Stimulated activated CD8-positive, alpha-beta memory T cell treated with anti-CD3 and anti-CD28 coated beads, Interleukin-7, amount 100 ng/mL, for 24 hours (primary cell): ENCODE results near the gene ZNF805.
A peak's percentile ranks its signal among the peaks of the same experiment; 100 is the strongest.
"Not testable (repeated sequence)": the region's sequence is repeated elsewhere in the genome, so short reads cannot be mapped to it uniquely, and the experiment has no call there.

Experiments
- DNase-seq: peaks from one replicate; pipeline ENCODE4 v3.0.0-alpha.2; 2020; ENCODE audit warnings: low read depth

The ZNF805 gene

DNA sequence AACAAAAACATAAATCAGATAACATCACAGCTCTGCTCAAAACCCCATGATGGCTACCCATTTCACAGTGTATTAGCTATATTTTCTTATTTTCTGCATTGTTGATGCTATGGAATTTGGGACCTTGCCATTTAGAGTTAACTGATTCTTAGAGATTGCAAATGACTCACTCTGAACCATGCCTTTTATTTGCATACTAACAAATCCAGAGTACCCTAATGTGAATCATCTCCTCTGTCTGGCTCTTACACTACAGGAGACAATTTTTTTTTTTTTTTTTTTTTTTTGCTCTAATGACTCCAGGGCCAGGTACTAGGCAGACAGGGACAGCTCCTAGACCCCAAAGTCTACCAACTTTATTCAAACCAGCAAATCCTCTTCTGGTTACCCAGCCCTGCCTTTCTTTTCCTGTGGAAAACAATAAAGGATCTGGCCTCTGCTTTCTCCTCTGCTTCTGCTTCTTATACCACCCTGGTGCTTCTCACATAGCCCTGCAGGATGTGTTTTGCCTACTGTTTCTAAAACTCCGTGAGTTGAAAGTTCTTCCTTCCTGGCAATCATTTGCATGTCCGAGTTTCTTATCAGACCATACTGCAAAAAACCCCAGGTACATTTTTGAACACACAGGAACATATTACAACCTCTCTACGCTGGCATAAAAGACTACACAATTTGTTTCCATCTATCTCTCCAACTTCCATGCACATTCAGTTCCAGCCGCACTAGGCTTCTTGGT lies 29.3 kb downstream of the ZNF805 start:
- DNase-seq = no peak

DNA sequence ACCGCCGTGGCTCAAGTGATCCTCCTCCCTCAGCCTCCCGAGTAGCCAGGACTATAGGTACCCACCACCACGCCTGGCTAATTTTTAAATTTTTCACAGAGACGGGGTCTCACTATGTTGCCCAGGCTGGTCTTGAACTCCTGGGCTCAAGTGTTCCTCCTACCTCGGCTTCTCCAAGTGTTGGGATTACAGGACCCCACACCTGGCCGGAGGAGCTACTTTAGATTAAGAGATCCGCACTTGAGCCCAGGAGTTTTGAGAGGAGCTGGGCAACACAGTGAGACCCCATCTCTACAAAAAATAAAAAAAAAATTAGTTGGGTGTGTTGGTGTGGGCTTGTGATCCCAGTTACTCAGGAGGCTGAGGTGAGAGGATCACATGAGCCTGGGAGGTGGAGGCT lies 30.8 kb downstream of the ZNF805 start:
- no peak for DNase-seq

DNA sequence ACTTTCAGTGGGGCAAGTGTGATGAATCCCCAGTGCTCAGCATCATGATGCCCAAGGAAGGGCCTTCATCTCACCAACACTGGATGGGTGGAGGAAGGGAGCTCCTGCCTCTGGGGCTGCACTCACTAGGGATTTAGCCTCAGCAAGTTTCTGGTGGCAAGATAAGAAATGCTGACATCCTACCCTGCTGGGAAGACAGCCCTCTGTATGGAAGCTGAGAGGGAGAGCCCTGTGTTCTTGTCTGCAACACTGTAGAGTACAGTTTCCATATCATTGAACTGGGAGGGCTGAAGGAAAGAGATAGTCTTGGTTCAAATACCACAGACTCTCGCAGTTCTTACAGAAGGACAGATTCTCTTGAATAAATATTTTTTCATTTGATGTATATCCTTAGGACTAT lies 32.6 kb downstream of the ZNF805 start:
- no peak for DNase-seq

DNA sequence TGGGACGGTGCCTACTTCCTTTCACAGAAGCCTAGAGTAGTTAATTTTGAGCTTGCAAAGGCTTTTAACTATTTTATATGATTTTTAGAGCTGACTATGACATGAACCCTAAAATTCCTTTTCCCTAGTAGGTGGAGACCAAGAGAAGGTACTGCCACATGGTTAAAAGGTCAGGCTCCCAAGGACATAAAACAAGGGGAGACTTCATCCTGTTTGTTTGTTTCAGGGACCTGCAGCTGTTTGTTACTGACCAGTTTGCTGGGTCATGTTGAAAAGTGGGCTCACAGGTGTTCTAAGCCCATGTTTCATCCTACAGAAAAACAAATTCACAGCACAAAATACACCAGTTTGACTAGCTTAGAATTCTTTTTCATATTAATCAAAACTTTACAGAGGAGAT lies 36.0 kb downstream of the ZNF805 start:
- no peak for DNase-seq

DNA sequence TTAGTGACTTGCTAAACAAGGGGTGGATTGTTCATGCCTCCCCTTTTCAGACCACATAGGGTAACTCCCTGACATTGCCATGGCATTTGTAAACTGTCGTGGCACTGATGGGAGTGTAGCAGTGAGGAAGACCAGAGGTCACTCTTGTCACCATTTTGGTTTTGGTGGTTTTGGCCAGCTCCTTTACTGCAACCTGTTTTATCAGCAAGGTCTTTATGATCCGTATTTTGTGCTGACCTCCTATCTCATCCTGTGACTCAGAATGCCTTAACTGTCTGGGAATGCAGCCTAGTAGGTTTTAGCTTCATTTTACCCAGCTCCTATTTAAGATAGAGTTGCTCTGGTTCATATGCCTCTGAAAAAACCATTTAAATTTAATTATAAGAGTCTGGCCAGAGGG lies 38.0 kb downstream of the ZNF805 start:
- DNase-seq = not testable (repeated sequence)

DNA sequence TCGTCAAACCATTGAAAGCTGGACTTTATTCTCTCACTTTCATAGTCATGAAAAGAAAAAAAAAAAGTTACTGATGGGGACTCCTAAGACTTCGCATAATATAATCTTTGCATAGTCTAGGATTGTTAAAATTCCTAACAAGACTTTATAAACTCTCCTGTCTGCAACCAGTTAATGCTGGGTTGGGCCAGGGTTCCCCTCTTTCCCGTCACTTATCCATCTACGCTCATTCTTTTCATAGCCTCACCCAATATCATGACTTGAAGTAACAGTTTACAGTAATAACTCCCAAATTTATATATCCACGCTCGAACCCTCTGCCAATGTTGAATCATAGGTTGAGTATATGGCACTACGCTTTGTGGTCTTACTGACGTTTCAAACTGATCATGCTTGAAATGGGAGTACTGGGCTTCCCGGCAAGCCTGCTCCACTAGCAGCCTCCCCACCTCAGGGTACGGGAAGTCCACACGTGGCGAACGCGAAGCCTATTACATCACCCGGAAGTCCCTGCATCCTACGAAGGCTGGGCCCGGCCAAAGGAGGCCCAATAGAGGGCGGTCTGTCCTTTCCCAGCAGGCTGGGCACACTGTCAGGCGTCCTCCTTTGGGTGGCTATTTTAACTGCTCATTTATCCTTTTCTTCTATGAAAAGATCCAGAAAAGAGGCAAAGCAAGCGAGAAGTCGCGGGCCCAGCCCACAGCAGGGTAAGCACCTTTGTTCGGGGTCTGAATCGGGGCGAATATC lies 39.2 kb downstream of the ZNF805 start:
- peak; percentile 59 for DNase-seq

DNA sequence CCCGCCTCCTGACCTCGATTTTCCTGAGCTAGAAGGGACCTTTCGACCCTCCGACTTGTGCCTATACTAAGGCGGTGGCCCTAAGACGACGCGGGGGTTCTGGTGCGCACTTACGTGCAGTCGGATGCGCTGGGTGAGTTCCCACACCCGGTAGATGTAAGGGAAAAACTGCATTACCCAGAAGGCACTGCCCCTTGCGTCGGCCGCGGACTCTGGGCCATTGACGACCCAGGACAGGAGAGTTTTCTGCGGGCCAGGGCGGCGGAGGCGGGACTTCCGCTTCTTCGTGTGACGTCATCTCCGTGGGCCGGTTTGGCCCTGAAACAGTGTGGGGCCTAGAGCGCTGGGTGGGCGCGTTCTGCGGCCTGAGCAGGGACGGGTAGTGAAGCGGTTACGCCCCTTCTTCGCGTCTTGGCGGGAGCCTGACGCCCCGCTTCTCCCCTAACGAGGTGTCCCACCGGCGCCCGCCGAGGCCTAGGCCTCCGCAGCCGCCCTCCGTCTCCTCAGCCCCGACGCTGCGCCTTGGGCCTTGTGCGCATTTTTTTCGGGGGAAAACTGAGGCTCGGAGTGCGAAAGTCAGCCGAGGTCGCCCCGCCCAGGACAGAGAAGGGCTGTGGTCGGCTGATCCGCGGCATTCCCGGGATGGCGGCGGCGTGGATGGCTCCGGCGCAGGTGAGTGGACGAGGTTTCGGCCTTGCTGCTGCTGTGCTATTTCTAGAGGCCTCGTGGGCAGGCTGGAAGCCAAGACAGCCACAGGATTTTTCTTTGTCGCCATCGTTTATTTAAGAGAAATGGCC lies 39.9 kb downstream of the ZNF805 start, which contains the start of gene ZNF460:
TSS of gene ZNF460 (plus strand) at position 321 of the 797 bp plus-strand sequence. CDS start at position 643, 322 bp downstream.
- DNase-seq = peak; percentile 96

DNA sequence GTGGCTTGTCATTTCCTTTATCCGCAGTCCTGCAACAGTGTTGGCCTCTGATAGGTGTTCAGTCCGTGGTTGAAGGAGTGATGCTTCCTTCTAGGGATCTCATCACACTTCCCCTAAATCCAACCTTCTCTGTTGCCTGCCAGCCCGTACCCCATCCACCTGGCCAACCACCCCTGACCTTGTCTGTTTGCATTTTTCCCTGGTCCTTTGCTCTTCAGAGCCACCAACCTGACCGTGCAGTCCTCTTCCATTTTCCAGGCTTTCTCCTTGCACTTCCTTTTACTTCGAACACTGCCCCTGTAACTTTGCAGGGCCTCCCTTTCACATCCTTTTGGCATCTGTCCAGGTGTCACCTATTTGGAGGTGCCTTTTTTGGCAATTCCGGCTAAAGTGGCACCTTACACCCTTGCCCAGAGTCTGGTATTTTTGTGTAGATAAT lies 40.5 kb downstream of the ZNF805 start:
- DNase-seq = no peak

DNA sequence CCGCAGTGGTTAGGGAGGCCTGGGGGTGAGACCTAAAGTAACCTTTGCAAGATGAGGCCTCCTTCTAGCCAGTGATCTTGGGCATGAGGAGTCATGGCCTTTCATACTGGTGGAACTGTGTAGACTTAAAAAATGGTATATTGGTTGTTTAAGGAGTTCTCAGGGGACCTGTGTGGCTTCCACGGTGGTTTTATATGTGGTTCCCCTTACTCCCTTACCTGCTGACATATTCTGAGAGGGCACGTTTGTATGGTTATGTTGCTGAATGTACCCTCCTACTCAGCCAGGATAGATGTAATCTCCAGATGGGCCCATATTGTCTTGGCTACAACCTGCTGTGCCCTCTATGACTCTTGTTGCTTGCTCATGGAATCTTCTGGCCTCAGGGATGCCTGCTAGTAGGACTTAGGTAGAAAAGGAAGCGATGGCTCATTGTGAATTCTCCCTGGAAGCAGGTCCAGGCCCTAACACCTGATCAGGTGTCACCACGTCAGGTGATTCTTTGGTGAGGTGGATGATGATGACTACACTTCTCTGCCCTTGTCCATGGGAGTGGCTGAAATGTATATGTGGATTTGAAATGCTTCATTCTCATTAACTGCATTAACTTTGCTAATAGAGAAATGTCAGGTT lies 41.7 kb downstream of the ZNF805 start:
- DNase-seq = no peak

DNA sequence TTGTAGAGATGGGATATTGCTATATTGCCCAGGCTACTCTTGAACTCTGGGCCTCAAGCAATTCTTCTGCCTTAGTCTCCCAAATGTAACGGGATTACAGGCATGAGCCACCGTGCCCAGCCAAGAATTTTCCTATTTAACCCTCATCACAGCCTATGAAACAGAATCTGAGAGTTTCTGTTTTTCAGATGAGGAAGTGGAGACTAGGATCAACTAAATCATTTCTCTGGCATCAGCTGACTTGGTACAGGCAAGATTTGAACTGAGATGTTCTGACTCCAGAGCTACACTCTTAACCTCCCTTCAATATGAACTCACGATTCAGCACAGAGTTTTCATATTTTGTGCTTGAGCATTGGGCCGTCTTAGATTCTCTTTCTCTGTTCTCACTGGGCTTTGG lies 47.9 kb downstream of the ZNF805 start:
- no peak for DNase-seq

DNA sequence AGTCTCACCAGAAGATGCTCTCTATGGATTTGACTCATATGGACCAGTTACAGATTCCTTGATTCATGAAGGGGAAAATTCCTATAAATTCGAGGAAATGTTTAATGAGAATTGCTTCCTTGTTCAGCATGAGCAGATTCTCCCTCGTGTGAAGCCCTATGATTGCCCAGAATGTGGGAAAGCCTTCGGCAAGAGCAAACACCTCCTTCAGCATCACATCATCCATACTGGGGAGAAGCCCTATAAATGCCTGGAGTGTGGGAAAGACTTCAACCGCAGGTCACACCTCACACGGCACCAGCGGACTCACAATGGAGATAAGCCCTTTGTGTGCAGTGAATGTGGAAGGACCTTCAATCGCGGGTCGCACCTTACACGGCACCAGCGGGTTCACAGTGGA lies 50.5 kb downstream of the ZNF805 start:
- no peak for DNase-seq

DNA sequence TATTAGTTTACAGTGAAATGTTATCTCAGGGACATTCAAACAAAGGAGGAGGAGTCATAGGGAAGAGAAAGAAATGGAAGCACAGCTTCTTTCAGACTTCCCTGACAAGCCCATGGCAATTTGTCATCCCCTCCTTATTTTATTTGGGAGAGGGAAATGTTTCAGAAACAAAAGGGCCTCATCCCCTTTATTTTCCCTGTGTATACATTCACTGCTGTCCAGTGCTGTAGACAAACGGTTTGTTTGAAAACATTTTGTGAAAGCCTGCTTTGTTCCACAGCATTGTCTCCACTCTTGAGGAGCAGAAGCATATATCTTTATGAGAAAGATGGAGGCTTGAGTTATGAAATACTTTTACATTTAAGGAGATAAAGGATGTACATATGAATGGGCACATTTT lies 52.1 kb downstream of the ZNF805 start:
- DNase-seq = no peak

DNA sequence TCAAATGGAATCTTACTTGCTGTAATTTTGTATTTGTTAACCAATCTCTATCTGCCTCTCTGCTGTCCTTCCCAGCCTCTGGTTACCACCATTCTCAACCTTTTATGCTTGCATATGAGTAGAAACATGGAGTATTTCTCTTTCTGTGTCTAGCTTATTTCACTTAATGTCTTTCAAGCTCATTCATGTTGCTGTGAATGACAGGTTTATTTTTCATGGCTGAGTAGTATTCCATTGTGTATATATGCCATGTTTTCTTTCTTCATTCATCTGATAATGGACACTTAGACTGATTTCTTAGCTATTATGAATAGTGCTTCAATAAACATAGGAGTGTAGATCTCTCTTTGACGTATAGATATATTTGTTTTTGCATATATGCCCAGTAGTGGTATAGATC lies 53.3 kb downstream of the ZNF805 start:
- DNase-seq = no peak

DNA sequence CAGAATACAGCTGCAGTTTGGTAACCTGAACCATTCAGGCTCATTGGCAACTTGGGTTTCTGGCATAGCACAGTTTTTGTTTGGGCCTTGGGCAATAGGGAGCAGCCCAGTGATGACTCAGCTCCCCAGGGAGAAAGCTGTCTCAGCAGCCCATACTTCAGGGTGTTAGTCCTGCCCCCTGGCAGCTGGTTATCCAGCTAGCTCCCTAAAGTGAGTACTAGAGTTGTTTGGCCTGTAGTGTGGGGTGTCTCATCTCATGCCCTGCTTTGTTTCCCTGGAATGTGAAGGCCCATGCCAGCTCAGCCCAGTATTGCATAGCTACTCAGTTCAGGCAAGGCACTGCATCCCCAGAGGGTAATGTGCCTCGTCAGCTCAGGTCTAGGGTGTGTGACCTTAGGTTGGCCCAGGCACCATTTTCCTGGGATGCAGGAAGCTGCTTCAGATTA lies 61.6 kb downstream of the ZNF805 start:
- no peak for DNase-seq

DNA sequence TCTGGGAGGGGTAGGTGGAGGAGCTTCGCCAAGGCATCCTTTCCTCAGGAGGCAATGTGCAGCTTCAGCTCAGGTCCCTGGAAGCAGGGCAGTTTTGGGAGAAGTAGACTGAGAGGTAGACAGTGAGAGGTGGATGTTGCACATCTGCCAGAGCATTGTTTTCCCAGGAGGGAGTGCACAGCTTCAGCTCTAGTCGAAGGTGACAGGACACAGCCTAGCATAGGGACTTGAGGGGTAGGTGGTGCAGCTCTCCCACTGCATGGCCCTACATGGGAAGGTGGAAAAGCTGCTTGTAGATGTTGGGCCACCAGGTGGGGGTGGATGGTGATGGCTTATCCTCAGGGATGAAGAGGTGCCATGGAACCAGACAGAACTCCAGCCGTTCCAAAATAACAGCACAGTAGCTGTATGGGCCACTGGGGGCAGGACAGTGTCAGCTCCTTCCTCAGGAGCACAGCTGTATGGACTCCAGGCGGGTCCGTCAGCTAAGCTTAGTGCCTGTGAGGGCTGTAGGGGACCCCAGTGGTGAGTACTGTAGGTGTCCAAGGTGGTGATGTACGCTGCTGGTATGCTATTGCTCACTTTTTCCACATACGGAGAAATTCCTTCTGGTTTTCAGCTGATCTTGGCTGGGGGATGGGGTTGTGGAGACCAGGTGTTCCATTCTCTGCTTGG lies 62.4 kb downstream of the ZNF805 start:
- DNase-seq = no peak
